Right ventricle myocardium superior (tissue), 1 donor: Measurements from ENCODE around the gene CANX. TPM values are rescaled to one million over a fixed set of nuclear protein-coding genes. Genes with fewer than 3 reads are reported as not detected.
"Not testable (repeated sequence)": the region's sequence is repeated elsewhere in the genome, so short reads cannot be mapped to it uniquely, and the experiment has no call there.

Source experiments
- ATAC-seq: fragments of 200-7000 bp; cut with Tn5 transposase; one replicate; pipeline ENCODE4 v1.9.1; 2020; ENCODE audit warnings: mild to moderate bottlenecking; ENCODE audit not compliant: poor library complexity
- DNase-seq: peaks from one replicate; pipeline ENCODE4 v3.0.0-alpha.2; 2020
- intact Hi-C: fragments of 100-400 bp; cut with DNase I; formaldehyde crosslinking; loops from one replicate; pipeline ENCODE4 v1.11.2; 2022
- total RNA-seq: library from RNA; stranded (reverse); fragmentation: NEBNext Ultra II Directional; extraction: Animal tissue kit (Norgen Biotek cat#: 25700); gene quantifications from one replicate; pipeline ENCODE4 v1.2.1, GENCODE V29; 2021
- donor health status: DM: no; HTN: yes; CAD: no; lungs with severe emphysema.

The CANX gene
- total RNA-seq, 1 donor from 2014 or later: 471 TPM

DNA sequence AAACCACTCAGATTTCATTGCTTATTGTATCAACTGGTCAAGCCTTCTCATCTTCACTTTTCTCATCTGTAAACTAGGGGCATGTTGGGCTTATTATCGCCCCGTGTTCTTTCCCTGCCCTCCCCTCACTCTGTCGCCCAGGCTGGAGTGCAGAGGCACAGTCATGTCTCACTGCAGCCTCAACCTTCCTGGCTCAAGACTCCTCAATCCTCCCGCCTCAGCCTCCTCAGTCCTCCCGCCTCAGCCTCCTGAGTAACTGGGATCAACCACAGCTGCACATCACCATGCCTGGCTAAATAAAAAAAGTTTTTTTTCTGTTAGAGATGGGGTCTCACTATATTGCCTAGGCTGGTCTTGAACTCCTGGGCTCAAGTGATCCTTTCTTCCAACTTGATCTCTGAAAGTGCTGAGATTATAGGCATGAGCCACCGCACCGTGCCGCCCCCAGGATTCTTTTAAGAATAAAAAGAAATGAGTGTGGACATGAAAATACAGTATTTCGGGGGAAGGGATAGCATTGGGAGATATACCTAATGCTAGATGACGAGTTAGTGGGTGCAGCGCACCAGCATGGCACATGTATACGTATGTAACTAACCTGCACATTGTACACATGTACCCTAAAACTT is 35.9 kb downstream of the CANX start:
- DNase-seq (no peak), ATAC-seq (no peak)
- intact Hi-C loops: loop anchor here (5.0 kb wide), 1 partner anchor 37 kb away; the partner anchor contains the start of gene CANX

DNA sequence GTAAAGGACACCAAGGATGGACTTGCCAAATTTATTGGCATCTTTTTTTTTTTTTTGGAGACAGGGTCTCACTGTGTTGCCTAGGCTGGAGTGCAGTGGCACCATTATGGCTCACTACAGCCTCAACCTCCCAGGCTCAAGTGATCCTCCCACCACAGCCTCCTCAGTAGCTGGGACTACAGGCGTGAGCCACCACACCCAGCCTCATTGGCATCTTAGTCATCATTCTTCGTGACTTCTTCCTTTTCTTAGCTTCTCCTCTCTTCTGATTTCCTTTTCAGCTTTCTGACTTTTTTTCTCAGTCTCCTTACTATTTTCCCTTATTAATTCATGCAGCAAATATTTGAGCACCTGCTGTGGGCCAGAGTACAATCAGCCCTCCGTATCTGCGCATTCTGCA is 40.0 kb downstream of the CANX start:
- DNase-seq (no peak), ATAC-seq (no peak)
- intact Hi-C loops: no loop called here

DNA sequence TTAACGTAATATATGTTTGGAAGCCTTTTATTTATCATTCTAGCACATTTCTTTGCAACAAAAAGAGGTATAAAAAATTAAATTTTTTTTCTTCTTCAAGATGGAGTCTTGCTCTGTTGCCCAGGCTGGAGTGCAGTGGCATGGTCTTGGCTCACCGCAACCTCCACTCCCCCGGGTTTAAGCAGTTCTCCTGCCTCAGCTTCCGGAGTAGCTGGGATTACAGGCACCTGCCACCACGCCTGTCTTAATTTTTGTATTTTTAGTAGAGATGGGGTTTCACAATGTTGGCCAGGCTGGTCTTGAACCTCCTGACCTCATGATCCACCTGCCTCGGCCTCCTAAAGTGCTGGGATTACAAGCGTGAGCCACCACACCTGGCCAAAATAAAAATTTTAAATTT is 45.3 kb downstream of the CANX start:
- intact Hi-C loops, DNase-seq, ATAC-seq: not testable (repeated sequence)

- DNase-seq: no peak
- ATAC-seq: peak; percentile 56
- intact Hi-C loops: no loop called here
These were observed 48.1 kb downstream of the CANX start for GRCh38 chr5:179746872-179747271.

DNA sequence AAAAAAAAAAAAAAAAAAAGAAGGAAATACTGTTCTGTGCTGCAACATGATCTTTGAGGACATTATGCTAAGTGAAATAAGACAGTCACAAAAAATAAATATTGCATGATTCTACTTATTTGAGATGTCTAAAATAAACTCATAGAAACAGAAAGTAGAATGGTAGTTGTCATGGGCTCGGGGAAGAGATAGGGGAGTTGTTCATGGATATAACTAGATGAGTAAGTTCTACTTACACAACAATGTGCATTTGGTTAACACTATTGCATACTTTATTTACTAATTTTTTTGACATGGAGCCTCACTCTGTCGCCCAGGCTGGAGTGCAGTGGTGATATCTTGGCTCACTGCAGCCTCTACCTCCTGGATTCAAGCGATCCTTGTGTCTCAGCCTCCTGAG is 49.0 kb downstream of the CANX start:
- DNase-seq (no peak), ATAC-seq (no peak)
- intact Hi-C loops: no loop called here

DNA sequence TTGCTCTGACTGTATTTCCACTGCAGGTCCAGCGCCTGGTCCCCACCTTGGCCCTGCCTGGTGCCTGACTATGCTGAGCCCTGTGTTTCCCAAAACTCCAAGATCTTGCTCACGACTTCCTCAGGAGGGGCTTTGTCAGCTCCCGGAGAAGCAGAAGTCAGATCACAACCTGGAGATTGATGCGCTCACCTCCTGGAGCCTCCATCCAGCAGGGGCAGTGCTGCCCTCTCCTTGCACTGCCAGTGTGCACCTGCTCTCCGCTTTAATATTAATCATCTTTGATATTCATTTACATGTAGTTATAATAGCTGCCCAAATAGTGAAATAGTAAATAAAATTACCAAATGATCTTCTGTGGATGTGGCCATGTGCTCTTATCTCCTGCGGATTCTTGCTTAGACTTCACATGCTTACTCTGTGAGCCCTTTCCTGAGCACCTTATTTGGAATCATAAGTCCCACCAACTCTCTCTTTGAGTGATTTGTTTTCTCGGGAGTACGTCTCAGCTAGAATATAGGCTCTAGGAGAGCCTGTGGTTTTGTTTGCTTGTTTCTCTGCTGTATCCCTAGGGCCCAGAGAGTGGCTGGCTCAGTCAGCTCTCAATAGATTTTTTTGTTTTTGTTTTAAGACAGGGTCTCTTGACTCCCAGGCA is 51.2 kb downstream of the CANX start:
- no peak for DNase-seq
- ATAC-seq: no peak
- intact Hi-C loops: no loop called here

GRCh38 chr5:179753971-179754370 is 55.2 kb downstream of the CANX start:
- intact Hi-C loops: no loop called here
- ATAC-seq (no peak), DNase-seq (no peak)

GRCh38 chr5:179755022-179755421 is 56.3 kb downstream of the CANX start:
- ATAC-seq (peak; percentile 30), DNase-seq (no peak)
- intact Hi-C loops: no loop called here

DNA sequence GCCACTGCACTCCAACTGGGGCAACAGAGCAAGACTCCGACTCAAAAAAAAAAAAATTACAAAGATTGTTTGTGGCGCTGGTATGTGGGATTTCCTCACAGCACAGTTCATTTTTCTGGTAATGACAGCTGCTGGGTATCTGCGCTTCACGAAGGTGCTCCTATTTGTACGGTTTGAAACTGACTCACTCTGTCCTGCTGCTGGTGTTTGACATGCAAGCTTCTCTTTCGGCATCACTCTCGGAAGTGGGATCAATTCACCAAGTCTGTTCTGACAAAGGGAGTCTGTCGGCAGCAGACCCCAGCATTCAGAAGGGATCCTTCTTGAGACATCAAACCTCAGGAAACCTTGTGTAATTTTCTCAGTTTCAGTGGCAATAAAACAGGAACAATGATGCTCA is 60.2 kb downstream of the CANX start:
- DNase-seq: no peak
- intact Hi-C loops: no loop called here
- no peak for ATAC-seq

DNA sequence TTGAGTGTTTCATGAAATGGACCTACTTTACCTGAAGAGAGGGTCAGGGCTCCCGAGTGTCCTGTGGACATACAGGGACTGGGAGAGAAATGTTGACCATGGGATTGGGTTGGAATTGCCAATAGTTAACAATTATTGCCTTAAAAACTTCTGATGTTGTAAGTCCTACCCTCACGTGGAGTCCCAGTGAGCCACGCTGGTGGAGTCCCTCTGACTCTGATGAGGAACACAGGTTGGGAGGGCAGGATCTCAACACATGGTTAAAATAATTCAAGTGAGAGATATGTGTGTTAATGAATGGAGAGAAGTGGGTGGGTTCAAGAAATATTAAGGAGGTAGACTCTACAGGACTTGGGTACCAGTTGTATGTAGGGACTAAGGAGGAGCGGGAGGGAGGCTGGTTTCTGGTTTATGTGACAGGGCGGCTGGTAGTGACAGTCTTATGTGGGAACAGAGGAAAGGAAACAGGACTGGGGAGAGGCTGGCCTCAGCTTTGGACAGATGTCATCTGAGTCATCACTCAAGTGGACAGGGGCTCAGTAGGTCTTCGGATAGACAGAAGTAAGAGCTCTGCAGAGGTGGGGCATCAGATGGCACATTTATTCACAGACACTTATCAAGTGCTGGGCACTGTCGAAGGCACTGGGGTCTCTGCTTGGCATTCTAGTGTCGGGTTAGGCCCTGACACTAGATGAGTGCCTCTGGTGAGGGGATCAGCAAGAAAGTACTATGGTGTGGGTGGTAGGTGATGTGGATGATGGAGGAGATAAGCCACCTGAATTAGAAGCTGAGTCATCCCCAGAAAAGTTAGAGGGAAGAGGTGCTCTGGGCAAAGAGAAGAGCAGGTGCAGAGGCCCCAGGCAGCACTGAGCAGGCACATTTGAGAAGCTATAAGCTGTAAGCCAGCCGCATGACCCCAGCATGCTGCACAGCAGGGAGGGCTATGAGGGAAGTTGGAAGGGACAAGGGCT is 61.1 kb downstream of the CANX start:
- ATAC-seq (no peak), DNase-seq (no peak)
- intact Hi-C loops: no loop called here

GRCh38 chr5:179762079-179762780 is 63.5 kb downstream of the CANX start:
- intact Hi-C loops: no loop called here
- ATAC-seq (peak; percentile 11), DNase-seq (no peak)

GRCh38 chr5:179762781-179763176 is 64.0 kb downstream of the CANX start:
- intact Hi-C loops: no loop called here
- DNase-seq (no peak), ATAC-seq (no peak)

DNA sequence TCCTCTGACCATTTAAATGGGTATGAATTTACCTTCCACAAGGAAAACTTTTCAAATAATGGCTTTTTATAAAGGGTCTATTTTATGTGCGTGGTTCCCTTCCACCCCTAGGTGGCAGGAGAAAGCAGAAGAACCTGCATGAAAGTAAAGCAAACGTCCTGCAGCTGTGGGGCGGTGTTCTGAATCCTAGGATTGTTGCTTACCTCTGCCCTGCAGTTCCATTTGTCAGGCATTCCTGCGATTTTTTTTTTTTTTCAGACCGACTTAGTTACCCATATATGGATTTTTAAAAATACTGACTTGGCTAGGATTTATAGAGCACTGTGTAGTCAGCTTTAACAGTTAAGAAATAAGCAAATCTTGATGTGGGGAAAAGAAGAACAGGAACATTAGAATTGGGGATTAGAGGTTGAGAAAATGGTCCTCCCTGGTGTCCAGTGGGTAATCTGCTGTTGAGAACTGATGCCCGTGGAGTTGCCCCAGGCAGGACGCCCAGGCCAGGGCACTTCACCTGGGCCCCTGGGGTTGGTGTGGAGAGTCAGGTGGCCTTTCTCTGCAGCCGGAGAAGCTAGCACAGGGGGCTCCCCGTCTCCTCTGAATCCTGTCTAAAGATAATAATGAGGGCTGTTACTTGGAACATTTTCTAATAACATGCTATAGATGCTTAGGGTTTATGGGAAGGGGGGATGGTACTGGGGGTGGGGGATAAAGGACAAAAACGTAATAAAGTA is 64.6 kb downstream of the CANX start:
- DNase-seq: peak; percentile 60
- intact Hi-C loops: no loop called here
- peak; percentile 83 for ATAC-seq

DNA sequence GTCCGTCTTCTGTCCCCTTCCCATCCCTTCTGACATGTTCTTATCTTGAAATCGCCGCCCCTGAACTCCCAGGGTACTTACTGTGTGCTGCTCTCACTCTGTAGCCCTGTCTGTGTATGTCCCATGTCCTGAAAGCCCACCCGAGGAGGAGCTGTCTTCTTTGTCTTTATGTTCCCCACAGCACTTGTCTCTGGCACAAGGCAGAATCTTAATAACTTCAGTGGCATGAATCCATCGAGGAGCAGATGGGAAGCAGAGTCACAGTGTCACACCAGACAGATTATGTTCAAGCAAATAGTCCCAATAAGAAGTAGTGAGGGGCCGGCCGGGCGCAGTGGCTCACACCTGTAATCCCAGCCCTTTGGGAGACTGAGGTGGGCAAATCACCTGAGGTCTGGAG is 65.3 kb downstream of the CANX start:
- DNase-seq (no peak), ATAC-seq (no peak)
- intact Hi-C loops: no loop called here

- DNase-seq (peak; percentile 69), ATAC-seq (peak; percentile 38)
- intact Hi-C loops: no loop called here
These were observed 66.6 kb downstream of the CANX start for GRCh38 chr5:179765400-179765799.

DNA sequence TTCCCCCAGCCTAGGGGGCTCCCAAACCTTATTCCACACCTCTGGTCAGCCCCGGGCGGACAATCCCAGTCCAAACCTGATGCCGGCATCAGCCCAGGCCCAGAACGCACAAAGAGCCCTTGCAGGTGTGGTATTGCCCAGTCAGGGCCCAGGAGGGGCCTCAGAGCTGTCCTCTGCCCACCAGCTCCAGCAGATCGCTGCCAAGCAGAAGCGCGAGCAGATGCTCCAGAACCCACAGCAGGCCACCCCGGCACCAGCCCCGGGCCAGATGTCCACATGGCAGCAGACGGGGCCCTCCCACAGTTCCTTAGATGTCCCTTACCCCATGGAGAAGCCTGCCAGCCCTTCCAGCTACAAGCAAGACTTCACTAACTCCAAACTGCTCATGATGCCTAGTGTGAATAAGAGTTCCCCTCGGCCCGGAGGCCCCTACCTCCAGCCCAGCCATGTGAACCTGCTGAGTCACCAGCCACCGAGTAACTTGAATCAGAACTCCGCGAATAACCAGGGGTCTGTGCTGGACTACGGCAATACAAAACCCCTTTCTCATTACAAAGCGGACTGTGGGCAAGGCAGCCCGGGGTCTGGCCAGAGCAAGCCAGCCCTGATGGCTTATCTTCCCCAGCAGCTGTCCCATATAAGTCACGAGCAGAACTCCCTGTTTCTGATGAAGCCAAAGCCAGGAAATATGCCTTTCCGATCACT is 67.4 kb downstream of the CANX start:
- intact Hi-C loops: no loop called here
- DNase-seq (no peak), ATAC-seq (no peak)

DNA sequence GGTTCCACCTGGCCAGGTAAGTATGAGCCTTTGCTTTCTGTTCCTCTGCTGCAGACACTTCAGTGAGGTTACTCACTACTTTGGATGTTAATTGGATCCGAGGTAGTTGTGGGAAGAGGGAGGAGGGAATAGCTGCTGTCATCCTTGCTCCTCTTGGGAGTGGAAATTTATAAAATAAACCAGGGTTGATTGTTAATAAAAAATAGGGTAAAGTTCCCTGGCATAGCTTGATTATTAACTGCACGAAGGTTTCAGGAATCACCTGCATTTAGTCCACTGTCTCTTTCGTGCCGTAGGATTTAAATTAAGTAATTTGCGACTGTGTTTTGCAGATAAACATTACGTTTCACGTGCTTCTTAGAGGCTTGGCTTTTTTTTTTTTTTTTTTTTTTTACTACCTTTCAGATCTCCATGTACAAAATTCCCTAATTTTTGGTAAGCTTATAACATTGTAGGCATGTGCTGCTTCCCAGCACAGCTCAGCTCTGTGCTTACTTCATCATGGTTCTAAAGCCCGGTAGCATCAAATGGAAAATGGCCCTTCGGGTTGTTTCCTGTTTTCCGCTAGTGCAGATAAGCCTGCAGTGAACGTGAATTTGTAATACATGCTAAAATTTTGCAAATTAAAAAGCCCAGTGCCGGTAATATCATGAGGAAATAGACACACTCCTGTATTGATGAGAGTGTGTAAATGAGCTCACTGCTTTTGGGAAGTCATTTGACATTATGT is 68.1 kb downstream of the CANX start:
- DNase-seq: no peak
- no peak for ATAC-seq

More for the DNA sequence above, 68.1 kb downstream of the CANX start:
- intact Hi-C loops: no loop called here
